GM23248 (cell line): Measurements from ENCODE around the gene SMIM12.

Experiments used
- EZH2 ChIP-seq: fragments of 200-600 bp; sonication (generic); IDR thresholded peaks from 2 replicates; pipeline ENCODE4 v1.6.1; 2018; ENCODE audit warnings: antibody characterized with exemption, mild to moderate bottlenecking; ENCODE audit not compliant: insufficient read depth, poor library complexity, severe bottlenecking
- EZH2phosphoT487 ChIP-seq: fragments of 200-600 bp; sonication (generic); IDR thresholded peaks from 2 replicates; pipeline ENCODE4 v1.6.1; 2018; ENCODE audit warnings: antibody characterized with exemption, moderate library complexity, mild to moderate bottlenecking, low read depth; ENCODE audit not compliant: insufficient read depth

GRCh38 chr1:34904236-34905097 lies 44.9 kb upstream of the SMIM12 start:
- TF ChIP-seq EZH2 (no peak), EZH2phosphoT487 (no peak)
